Mesenchymal stem cell (in vitro differentiated cells and primary cell): ENCODE measurements around the gene CCDC71L.
"Not testable (repeated sequence)": the region's sequence is repeated elsewhere in the genome, so short reads cannot be mapped to it uniquely, and the experiment has no call there.

ENCODE experiments used
- DNase-seq: peaks from one replicate; pipeline ENCODE4 v3.0.0-alpha.2; 2013
- H2AFZ ChIP-seq: one replicate; pipeline ENCODE4 v1.6.1; 2013; ENCODE audit warnings: low read depth, mild to moderate bottlenecking, control low read depth, inconsistent platforms, low read length, moderate library complexity
- H2AK5ac ChIP-seq: 2 replicates; pipeline ENCODE4 v1.6.1; 2013; ENCODE audit warnings: low read length, moderate library complexity, mild to moderate bottlenecking, inconsistent platforms; ENCODE audit not compliant: severe bottlenecking
- H2BK120ac ChIP-seq: one replicate; pipeline ENCODE4 v1.6.1; 2013; ENCODE audit warnings: low read depth, mild to moderate bottlenecking, inconsistent platforms, low read length, moderate library complexity
- H2BK12ac ChIP-seq, 2 experiments: one replicate each; pipeline ENCODE4 v1.6.1; 2013; ENCODE audit warnings: inconsistent platforms in 2 of 2, low read length in 2 of 2, mild to moderate bottlenecking in 2 of 2, moderate library complexity in 2 of 2, control low read depth in 1 of 2
- H2BK15ac ChIP-seq: one replicate; pipeline ENCODE4 v1.6.1; 2013; ENCODE audit warnings: mild to moderate bottlenecking, low read depth, inconsistent platforms; ENCODE audit not compliant: poor library complexity, severe bottlenecking
- H2BK5ac ChIP-seq: 2 replicates; pipeline ENCODE4 v1.6.1; 2013; ENCODE audit warnings: low read depth, mild to moderate bottlenecking, low read length, control low read depth, inconsistent platforms; ENCODE audit not compliant: poor library complexity, severe bottlenecking
- H3K14ac ChIP-seq, 2 experiments: one replicate each; pipeline ENCODE4 v1.6.1; 2013; ENCODE audit warnings: inconsistent platforms in 2 of 2, low read length in 2 of 2, control low read depth in 1 of 2, mild to moderate bottlenecking in 1 of 2, moderate library complexity in 1 of 2
- H3K18ac ChIP-seq, 2 experiments: one replicate each; pipeline ENCODE4 v1.6.1; 2013; ENCODE audit warnings: inconsistent platforms in 2 of 2, low read length in 2 of 2, control low read depth in 1 of 2, low read depth in 1 of 2, mild to moderate bottlenecking in 1 of 2
- H3K23ac ChIP-seq, 2 experiments: one replicate each; pipeline ENCODE4 v1.6.1; 2013; ENCODE audit warnings: inconsistent platforms in 2 of 2, low read length in 2 of 2, mild to moderate bottlenecking in 2 of 2, moderate library complexity in 2 of 2, control low read depth in 1 of 2
- H3K27ac ChIP-seq: 2 replicates; pipeline ENCODE4 v1.5.1; 2013; ENCODE audit warnings: mild to moderate bottlenecking, moderate library complexity, low read length, control low read depth, inconsistent platforms; ENCODE audit not compliant: poor library complexity, severe bottlenecking
- H3K27me3 ChIP-seq, 2 experiments: 2 replicates each; pipeline versions ENCODE4 v1.6.1 to v1.7.0; 2013; ENCODE audit warnings: low read length in 2 of 2, mild to moderate bottlenecking in 2 of 2, moderate library complexity in 2 of 2, control low read depth in 1 of 2, inconsistent platforms in 1 of 2; ENCODE audit not compliant: control insufficient read depth in 1 of 2, insufficient read depth in 1 of 2
- H3K36me3 ChIP-seq, 2 experiments: 2 replicates each; pipeline versions ENCODE4 v1.6.1 to v1.7.0; 2013; ENCODE audit warnings: low read length in 2 of 2, control low read depth in 1 of 2, inconsistent platforms in 1 of 2, low read depth in 1 of 2, mild to moderate bottlenecking in 1 of 2; ENCODE audit not compliant: insufficient read depth in 2 of 2, control insufficient read depth in 1 of 2
- H3K4ac ChIP-seq, 2 experiments: one replicate each; pipeline ENCODE4 v1.6.1; 2013; ENCODE audit warnings: inconsistent platforms in 2 of 2, low read length in 2 of 2, mild to moderate bottlenecking in 2 of 2, moderate library complexity in 2 of 2, control low read depth in 1 of 2, low read depth in 1 of 2
- H3K4me1 ChIP-seq: 2 replicates; pipeline ENCODE4 v1.6.1; 2013; ENCODE audit warnings: low read depth, low read length, control low read depth; ENCODE audit not compliant: control insufficient read depth, insufficient read depth
- H3K4me2 ChIP-seq: 2 replicates; pipeline ENCODE4 v1.6.1; 2013; ENCODE audit warnings: low read length, mild to moderate bottlenecking, inconsistent platforms; ENCODE audit not compliant: poor library complexity, severe bottlenecking
- H3K4me3 ChIP-seq, 2 experiments: 2 replicates each; pipeline versions ENCODE4 v1.5.1 to v1.7.0; 2013; ENCODE audit warnings: low read length in 2 of 2, mild to moderate bottlenecking in 2 of 2, control low read depth in 1 of 2, low read depth in 1 of 2; ENCODE audit not compliant: insufficient read depth in 1 of 2
- H3K79me1 ChIP-seq: replicated peaks from 2 replicates; pipeline ENCODE4 v1.6.1; 2013; ENCODE audit warnings: mild to moderate bottlenecking, control low read depth, low read length, inconsistent platforms; ENCODE audit not compliant: poor library complexity, severe bottlenecking
- H3K9ac ChIP-seq: 2 replicates; pipeline ENCODE4 v1.7.0; 2013; ENCODE audit warnings: mild to moderate bottlenecking, low read length, moderate library complexity
- H3K9me3 ChIP-seq: 2 replicates; pipeline ENCODE4 v1.7.0; 2013; ENCODE audit warnings: mild to moderate bottlenecking, low read length; ENCODE audit not compliant: control insufficient read depth
- H4K8ac ChIP-seq: one replicate; pipeline ENCODE4 v1.6.1; 2013; ENCODE audit warnings: inconsistent platforms, mild to moderate bottlenecking, low read length, moderate library complexity
- H4K91ac ChIP-seq: one replicate; pipeline ENCODE4 v1.6.1; 2013; ENCODE audit warnings: mild to moderate bottlenecking, low read length, inconsistent platforms
- WGBS: methylation state at CpG from one replicate; pipeline ENCODE4 v1.1.7; 2013; ENCODE audit warnings: mixed read lengths; 5-methylcytosine and 5-hydroxymethylcytosine counted together

Gene CCDC71L

GRCh38 chr7:106693677-106694353, 32.9 kb upstream of the CCDC71L start:
- no peak overlapping the region for H3K9ac ChIP-seq
- H2BK15ac ChIP-seq, result no peak overlapping the region
- H3K4ac ChIP-seq, result no peak overlapping the region
- DNase-seq, result peak; percentile 8
- no peak overlapping the region for H3K14ac ChIP-seq
- no peak overlapping the region for H2BK5ac ChIP-seq
- H3K4me3 ChIP-seq, result no peak overlapping the region
- no peak overlapping the region for H3K4me2 ChIP-seq
- no peaks in the 10 kb centered on the region for H3K79me1 ChIP-seq
- H3K27me3 ChIP-seq, result no peaks in the 10 kb centered on the region
- no peak overlapping the region for H2AK5ac ChIP-seq
- no peak overlapping the region for H2AFZ ChIP-seq
- WGBS, result 89% methylated on average over 2 of the region's 4 CpGs
- H3K36me3 ChIP-seq, result no peaks in the 10 kb centered on the region
- H4K8ac ChIP-seq, result no peak overlapping the region
- no peak overlapping the region for H2BK12ac ChIP-seq
- H3K4me1 ChIP-seq, result no peaks in the 10 kb centered on the region
- no peak overlapping the region for H2BK120ac ChIP-seq
- no peak overlapping the region for H3K23ac ChIP-seq
- H3K18ac ChIP-seq, result no peak overlapping the region
- H4K91ac ChIP-seq, result no peak overlapping the region
- no peak overlapping the region for H3K27ac ChIP-seq
- no peaks in the 10 kb centered on the region for H3K9me3 ChIP-seq

DNA sequence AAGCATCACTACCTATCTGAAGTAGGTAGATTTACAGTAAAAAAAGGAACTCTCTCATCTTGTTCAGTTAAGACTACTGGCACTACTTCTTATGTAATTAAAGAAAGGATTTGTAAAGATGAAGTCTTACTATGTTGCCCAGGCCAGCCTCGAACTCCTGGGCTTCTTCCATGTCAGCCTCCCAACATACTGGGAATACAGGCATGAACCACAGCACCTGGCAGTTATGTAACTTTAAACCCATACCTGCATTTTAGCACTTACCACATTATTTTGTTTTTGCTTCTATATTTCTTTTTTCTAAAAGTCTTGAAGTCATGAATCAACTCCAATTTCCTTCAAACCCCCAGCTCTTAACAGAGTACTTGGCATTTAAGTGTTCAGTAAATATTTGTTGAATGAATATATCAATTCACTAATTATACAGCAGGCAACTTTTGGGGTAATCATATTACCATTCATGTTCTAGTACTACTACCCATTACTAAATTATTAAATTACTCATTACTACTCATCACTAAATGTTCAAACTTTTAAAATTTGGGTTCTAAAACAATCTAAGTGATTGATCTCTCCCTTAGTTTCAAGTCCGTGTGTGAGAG, 31.6 kb upstream of the CCDC71L start:
- Histone ChIP-seq H2BK15ac (no peak overlapping the region), H3K9ac (no peak overlapping the region), H4K8ac (no peak overlapping the region), H2AK5ac (no peak overlapping the region), H4K91ac (no peak overlapping the region), H3K36me3 (no peaks in the 10 kb centered on the region), H2BK5ac (no peak overlapping the region), H3K4me2 (no peak overlapping the region), H3K27ac (no peak overlapping the region), H3K27me3 (no peaks in the 10 kb centered on the region), H3K4me1 (no peaks in the 10 kb centered on the region), H3K18ac (no peak overlapping the region), H3K79me1 (no peaks in the 10 kb centered on the region), H3K4me3 (no peak overlapping the region), H2BK12ac (no peak overlapping the region), H3K9me3 (no peaks in the 10 kb centered on the region), H2BK120ac (no peak overlapping the region), H3K23ac (no peak overlapping the region), H3K4ac (no peak overlapping the region), H3K14ac (no peak overlapping the region), H2AFZ (no peak overlapping the region)
- WGBS, result 90% methylated on average over 2 of the region's 2 CpGs
- DNase-seq, result no peak

- not testable (repeated sequence) for H3K18ac ChIP-seq, H2BK12ac ChIP-seq, H2BK120ac ChIP-seq, H3K23ac ChIP-seq, DNase-seq, H3K27me3 ChIP-seq, H3K36me3 ChIP-seq, H3K14ac ChIP-seq, H3K9me3 ChIP-seq, H3K9ac ChIP-seq, H2AK5ac ChIP-seq, H3K4me1 ChIP-seq, H3K4ac ChIP-seq, H2AFZ ChIP-seq, H4K8ac ChIP-seq, H3K4me2 ChIP-seq, H3K4me3 ChIP-seq, H3K79me1 ChIP-seq, H2BK5ac ChIP-seq, H4K91ac ChIP-seq, H2BK15ac ChIP-seq, H3K27ac ChIP-seq
- WGBS, result 100% methylated on average over 1 of the region's 2 CpGs
Observed at GRCh38 chr7:106688161-106688560, 27.2 kb upstream of the CCDC71L start.

- H2AK5ac ChIP-seq, result no peak overlapping the region
- H2BK15ac ChIP-seq, result no peak overlapping the region
- no peaks in the 10 kb centered on the region for H3K36me3 ChIP-seq
- 96% methylated on average over 2 of the region's 3 CpGs for WGBS
- H3K23ac ChIP-seq, result no peak overlapping the region
- no peak for DNase-seq
- H2BK12ac ChIP-seq, result no peak overlapping the region
- H3K9ac ChIP-seq, result no peak overlapping the region
- H3K9me3 ChIP-seq, result no peaks in the 10 kb centered on the region
- no peak overlapping the region for H2AFZ ChIP-seq
- no peak overlapping the region for H4K91ac ChIP-seq
- H3K27me3 ChIP-seq, result no peaks in the 10 kb centered on the region
- no peak overlapping the region for H3K4me3 ChIP-seq
- no peak overlapping the region for H3K4ac ChIP-seq
- no peak overlapping the region for H4K8ac ChIP-seq
- H2BK5ac ChIP-seq, result no peak overlapping the region
- H3K79me1 ChIP-seq, result no peaks in the 10 kb centered on the region
- no peaks in the 10 kb centered on the region for H3K4me1 ChIP-seq
- no peak overlapping the region for H3K4me2 ChIP-seq
- H2BK120ac ChIP-seq, result no peak overlapping the region
- H3K14ac ChIP-seq, result no peak overlapping the region
- H3K18ac ChIP-seq, result no peak overlapping the region
- no peak overlapping the region for H3K27ac ChIP-seq
Observed at GRCh38 chr7:106683941-106684340, 23.0 kb upstream of the CCDC71L start.
